Endothelial cell of umbilical vein (primary cell): ENCODE measurements around the gene AMN. TPM values are rescaled to one million over a fixed set of nuclear protein-coding genes. Genes with fewer than 3 reads are reported as not detected.

Experiments used
- BruUV-seq: library from RNA; stranded (reverse); fragments of 400-500 nt; replicated peaks from 2 replicates; lab custom pipeline; 2021; lab: Mats Ljungman, UMichigan
- CTCF ChIA-PET: fragments of 300-600, 350-600 bp; sonication (Branson Sonifier 250); formaldehyde crosslinking; loops from one replicate; lab custom pipeline; 2021; ENCODE audit warnings: antibody characterized with exemption, inconsistent platforms; lab: Charles Lee
- POLR2A ChIA-PET: fragments of 300-600, 350-600 bp; sonication (Branson Sonifier 250); formaldehyde crosslinking; loops from one replicate; lab custom pipeline; 2021; ENCODE audit warnings: antibody characterized with exemption, inconsistent platforms; lab: Charles Lee
- DNase-seq: peaks from one replicate; pipeline ENCODE4 v3.0.0-alpha.2; 2011; ENCODE audit warnings: low read depth, low spot score
- FAIRE-seq: peaks from 2 replicates; lab custom pipeline; 2011; peaks lifted over from hg19 to GRCh38; lab: Jason Lieb, UNC
- H2AFZ ChIP-seq: 2 replicates; pipeline ENCODE4 v1.6.0; 2012; ENCODE audit warnings: low read depth, low read length, control low read depth, inconsistent platforms
- H3K27ac ChIP-seq: 2 replicates; pipeline ENCODE4 v1.5.1; 2011; ENCODE audit warnings: low read depth, mild to moderate bottlenecking, control low read depth, low read length, moderate library complexity; ENCODE audit not compliant: insufficient read depth
- H3K27me3 ChIP-seq, 2 experiments: 2 replicates each; pipeline versions ENCODE4 v1.6.0 to v1.6.1; 2011; ENCODE audit warnings: low read length in 2 of 2, mixed read lengths in 1 of 2; ENCODE audit not compliant: control insufficient read depth in 2 of 2, insufficient read depth in 2 of 2
- H3K36me3 ChIP-seq, 2 experiments: 2 replicates in 1 of 2; 3 replicates in 1 of 2; pipeline ENCODE4 v1.5.1; 2011; ENCODE audit warnings: low read length in 2 of 2, mild to moderate bottlenecking in 1 of 2, moderate library complexity in 1 of 2; ENCODE audit not compliant: control insufficient read depth in 2 of 2, insufficient read depth in 2 of 2; ENCODE audit errors: extremely low read depth in 1 of 2
- H3K4me1 ChIP-seq: 3 replicates; pipeline ENCODE4 v1.5.1; 2011; ENCODE audit warnings: mild to moderate bottlenecking, low read length; ENCODE audit not compliant: control insufficient read depth, insufficient read depth; ENCODE audit errors: extremely low read depth
- H3K4me2 ChIP-seq: 2 replicates; pipeline ENCODE4 v1.6.1; 2011; ENCODE audit warnings: low read length, control low read depth, mixed read lengths; ENCODE audit not compliant: insufficient read depth
- H3K4me3 ChIP-seq, 3 experiments: fragments of 200-600 bp in 1 of 3; sonication (generic), shearing (Covaris generic) in 1 of 3; replicated peaks in 1 of 3; 2 replicates each; pipeline ENCODE4 v1.5.1; 2011 to 2016; ENCODE audit warnings: control low read depth in 3 of 3, low read length in 3 of 3, mild to moderate bottlenecking in 2 of 3, inconsistent platforms in 1 of 3, low read depth in 1 of 3, moderate library complexity in 1 of 3; ENCODE audit not compliant: insufficient read depth in 1 of 3
- H3K79me2 ChIP-seq: 2 replicates; pipeline ENCODE4 v1.6.0; 2012; ENCODE audit warnings: low read length, inconsistent platforms; ENCODE audit not compliant: control insufficient read depth, insufficient read depth
- H3K9ac ChIP-seq: replicated peaks from 2 replicates; pipeline ENCODE3; 2011; ENCODE audit warnings: low read length, control low read depth; ENCODE audit not compliant: insufficient read depth; ENCODE audit errors: extremely low read depth
- H3K9me1 ChIP-seq: replicated peaks from 3 replicates; pipeline ENCODE4 v1.6.0; 2011; ENCODE audit warnings: mild to moderate bottlenecking, low read length; ENCODE audit not compliant: control insufficient read depth, insufficient read depth; ENCODE audit errors: extremely low read depth
- H3K9me3 ChIP-seq: replicated peaks from 2 replicates; pipeline ENCODE4 v1.5.1; 2012; ENCODE audit warnings: low read length, inconsistent platforms; ENCODE audit not compliant: control insufficient read depth, insufficient read depth
- H4K20me1 ChIP-seq: replicated peaks from 2 replicates; pipeline ENCODE3; 2011; ENCODE audit warnings: mild to moderate bottlenecking, low read length; ENCODE audit not compliant: control insufficient read depth, insufficient read depth; ENCODE audit errors: extremely low read depth
- EZH2 ChIP-seq: IDR thresholded peaks from 2 replicates; pipeline ENCODE4 v1.6.1; 2012; ENCODE audit warnings: borderline replicate concordance, low read depth, mild to moderate bottlenecking, moderate library complexity, low read length, inconsistent platforms; ENCODE audit not compliant: severe bottlenecking
- FOS ChIP-seq: IDR thresholded peaks from 2 replicates; pipeline ENCODE4 v1.6.1; 2011; ENCODE audit warnings: mild to moderate bottlenecking, low read length, moderate library complexity, borderline replicate concordance; ENCODE audit not compliant: insufficient read depth
- GATA2 ChIP-seq: IDR thresholded peaks from 2 replicates; pipeline ENCODE4 v1.7.0; 2011; ENCODE audit warnings: low read depth, mild to moderate bottlenecking, moderate library complexity, mixed read lengths, low read length; ENCODE audit not compliant: insufficient read length, insufficient read depth
- JUN ChIP-seq: IDR thresholded peaks from 2 replicates; pipeline ENCODE4 v1.6.1; 2011; ENCODE audit warnings: borderline replicate concordance, low read depth; ENCODE audit not compliant: insufficient read length, insufficient read depth
- MYC ChIP-seq: IDR thresholded peaks from one replicate; pipeline ENCODE4 v1.6.1; 2011; ENCODE audit warnings: mild to moderate bottlenecking, low read depth, low read length
- POLR2A ChIP-seq: IDR thresholded peaks from 2 replicates; pipeline ENCODE4 v1.6.1; 2012; ENCODE audit warnings: low read depth, mild to moderate bottlenecking, control low read depth, low read length
- POLR2AphosphoS5 ChIP-seq: IDR thresholded peaks from 2 replicates; pipeline ENCODE4 v1.6.1; 2012; ENCODE audit warnings: low read depth, mild to moderate bottlenecking, control low read depth, low read length, moderate library complexity; ENCODE audit not compliant: insufficient read depth
- dilution Hi-C: fragments of 300-500 bp; cut with MboI; formaldehyde crosslinking; loops from one replicate; pipeline ENCODE4 v1.15.0; 2019; ENCODE audit warnings: low sequenced_read_pairs; ENCODE audit not compliant: extremely low pct_ligation_motif_present
- intact Hi-C: fragments of 100-400 bp; cut with micrococcal nuclease; formaldehyde crosslinking; loops from one replicate; pipeline ENCODE4 v1.10.0; 2022
- polyA plus RNA-seq, 4 experiments: library from polyadenylated mRNA; depleted of rRNA in 3 of 4; stranded (reverse) in 3 of 4; unstranded in 1 of 4; fragments of >200 nt; gene quantifications; 2 replicates each; pipeline versions ENCODE4 v1.2.1 to v1.2.3, GENCODE V29; 2011 to 2012; ENCODE audit warnings: missing spikeins in 1 of 4
- total RNA-seq: library from RNA; stranded (reverse); gene quantifications from 2 replicates; pipeline ENCODE4 v1.2.3, GENCODE V29; 2021
- TF ChIP-seq, protein P1 (sequence below): IDR thresholded peaks from 2 replicates; pipeline ENCODE4 v1.6.1; 2011; ENCODE audit not compliant: insufficient read depth, insufficient read length
- TF ChIP-seq, protein P2 (sequence below), 2 donors: IDR thresholded peaks; 1 replicate in 1 of 2; 2 replicates in 1 of 2; pipeline ENCODE4 v1.5.1; 2011; ENCODE audit warnings: low read length in 2 of 2, mild to moderate bottlenecking in 2 of 2, moderate library complexity in 2 of 2, control low read depth in 1 of 2, inconsistent platforms in 1 of 2, low read depth in 1 of 2; ENCODE audit not compliant: insufficient read depth in 1 of 2; ENCODE audit errors: extremely low read depth in 1 of 2

The AMN gene
- total and polyA plus RNA-seq, 2 donors (not counting 3 experiments of a cell fraction or from before 2014, with no cell fraction given): 0.03 TPM; not detected in 1

DNA sequence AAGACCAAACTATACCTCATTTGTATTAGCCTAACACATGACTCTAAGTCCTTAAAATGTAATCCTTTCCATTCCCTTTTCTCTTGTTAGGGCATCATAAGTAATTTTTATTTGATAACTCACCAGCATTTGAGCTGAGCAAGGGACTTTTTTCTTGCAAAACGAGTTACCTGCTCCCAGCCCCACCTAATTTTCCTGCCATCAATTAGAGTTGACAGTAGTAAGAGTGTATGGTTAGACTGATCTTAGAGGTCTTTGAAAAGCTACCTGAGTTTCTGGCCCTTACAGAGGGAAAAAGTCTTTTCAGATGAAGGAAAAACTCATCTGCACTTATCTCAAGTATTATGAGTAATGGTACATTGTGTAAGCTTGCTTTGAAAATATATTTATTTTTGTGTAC, 33.7 kb upstream of the AMN start:
- no peaks in the 10 kb centered on the region for H3K27me3 ChIP-seq
- H3K4me3 ChIP-seq: no peak overlapping the region
- H2AFZ ChIP-seq: no peak overlapping the region
- H4K20me1 ChIP-seq: no peaks in the 10 kb centered on the region
- CTCF ChIA-PET: no interaction called here
- H3K4me2 ChIP-seq: no peak overlapping the region
- H3K4me1 ChIP-seq: no peaks in the 10 kb centered on the region
- H3K9ac ChIP-seq: no peak overlapping the region
- peaks cover 0 to 5% of the 10 kb centered on the region in 2 experiments for H3K36me3 ChIP-seq
- BruUV-seq: no TSS peak
- no peaks in the 10 kb centered on the region for H3K9me3 ChIP-seq
- no peak overlapping the region for H3K27ac ChIP-seq
- POLR2A ChIA-PET: no interaction called here
- TF ChIP-seq, protein P1, sequence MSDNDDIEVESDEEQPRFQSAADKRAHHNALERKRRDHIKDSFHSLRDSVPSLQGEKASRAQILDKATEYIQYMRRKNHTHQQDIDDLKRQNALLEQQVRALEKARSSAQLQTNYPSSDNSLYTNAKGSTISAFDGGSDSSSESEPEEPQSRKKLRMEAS: no peak
- no peak for TF ChIP-seq GATA2
- no peak for TF ChIP-seq JUN
- no peak for TF ChIP-seq POLR2AphosphoS5
- TF ChIP-seq, protein P2, sequence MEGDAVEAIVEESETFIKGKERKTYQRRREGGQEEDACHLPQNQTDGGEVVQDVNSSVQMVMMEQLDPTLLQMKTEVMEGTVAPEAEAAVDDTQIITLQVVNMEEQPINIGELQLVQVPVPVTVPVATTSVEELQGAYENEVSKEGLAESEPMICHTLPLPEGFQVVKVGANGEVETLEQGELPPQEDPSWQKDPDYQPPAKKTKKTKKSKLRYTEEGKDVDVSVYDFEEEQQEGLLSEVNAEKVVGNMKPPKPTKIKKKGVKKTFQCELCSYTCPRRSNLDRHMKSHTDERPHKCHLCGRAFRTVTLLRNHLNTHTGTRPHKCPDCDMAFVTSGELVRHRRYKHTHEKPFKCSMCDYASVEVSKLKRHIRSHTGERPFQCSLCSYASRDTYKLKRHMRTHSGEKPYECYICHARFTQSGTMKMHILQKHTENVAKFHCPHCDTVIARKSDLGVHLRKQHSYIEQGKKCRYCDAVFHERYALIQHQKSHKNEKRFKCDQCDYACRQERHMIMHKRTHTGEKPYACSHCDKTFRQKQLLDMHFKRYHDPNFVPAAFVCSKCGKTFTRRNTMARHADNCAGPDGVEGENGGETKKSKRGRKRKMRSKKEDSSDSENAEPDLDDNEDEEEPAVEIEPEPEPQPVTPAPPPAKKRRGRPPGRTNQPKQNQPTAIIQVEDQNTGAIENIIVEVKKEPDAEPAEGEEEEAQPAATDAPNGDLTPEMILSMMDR (IDR thresholded peaks at IDR 0.05; ENCODE audit: extremely low read depth in 1 of 2, insufficient read depth in 1 of 2, low read depth in 1 of 2, low read length in 2 of 2): no peak
- TF ChIP-seq FOS: no peak
- TF ChIP-seq MYC: no peak
- TF ChIP-seq EZH2: no peak
- TF ChIP-seq POLR2A: no peak
- H3K9me1 ChIP-seq: no peaks in the 10 kb centered on the region
- intact Hi-C loops (no loop called here), dilution Hi-C loops (no loop called here)
- no peaks in the 10 kb centered on the region for H3K79me2 ChIP-seq
- FAIRE-seq (no peak), DNase-seq (no peak)
